Activated CD8-positive, alpha-beta T cell treated with anti-CD3 and anti-CD28 coated beads, Interleukin-2, amount 10 ng/mL, durations not matched to agents 7 days and 5 days (primary cell): ENCODE results near the gene GOLPH3L. TPM values are rescaled to one million over a fixed set of nuclear protein-coding genes. Genes with fewer than 3 reads are reported as not detected.
A peak's percentile ranks its signal among the peaks of the same experiment; 100 is the strongest.
"Not testable (repeated sequence)": the region's sequence is repeated elsewhere in the genome, so short reads cannot be mapped to it uniquely, and the experiment has no call there.

Experiments
- ATAC-seq: fragments of 150-1000 bp; cut with Tn5 transposase; one replicate; pipeline ENCODE4 v1.10.0; 2021; ENCODE audit warnings: moderate library complexity
- CTCF ChIA-PET: fragments of 350-600 bp; sonication (Branson Sonifier 250); formaldehyde crosslinking; loops from one replicate; lab custom pipeline; 2021; ENCODE audit warnings: antibody characterized with exemption; lab: Charles Lee
- POLR2A ChIA-PET: fragments of 350-600 bp; sonication (Branson Sonifier 250); formaldehyde crosslinking; loops from one replicate; lab custom pipeline; 2021; ENCODE audit warnings: antibody characterized with exemption; lab: Charles Lee
- DNase-seq: peaks from one replicate; pipeline ENCODE4 v3.0.0-alpha.2; 2020
- H3K27ac Mint-ChIP-seq: one replicate; pipeline ENCODE4 v1.8.0; 2021; ENCODE audit warnings: mild to moderate bottlenecking, mixed read lengths
- H3K27me3 Mint-ChIP-seq: one replicate; pipeline ENCODE4 v1.8.0; 2021; ENCODE audit warnings: low read depth, mixed read lengths
- H3K36me3 Mint-ChIP-seq: one replicate; pipeline ENCODE4 v1.8.0; 2021; ENCODE audit warnings: low read depth, mixed read lengths
- H3K4me1 Mint-ChIP-seq: one replicate; pipeline ENCODE4 v1.8.0; 2021; ENCODE audit warnings: low read depth, mixed read lengths
- H3K4me3 Mint-ChIP-seq: one replicate; pipeline ENCODE4 v1.8.0; 2021; ENCODE audit warnings: mild to moderate bottlenecking, mixed read lengths
- H3K9me3 Mint-ChIP-seq: one replicate; pipeline ENCODE4 v1.8.0; 2022; ENCODE audit warnings: mixed read lengths; ENCODE audit not compliant: insufficient read depth
- total RNA-seq, 2 experiments: library from RNA; stranded (reverse); gene quantifications; one replicate each; pipeline ENCODE4 v1.2.3, GENCODE V29; 2021

GOLPH3L gene
- total RNA-seq, 2 experiments from 2014 or later: 19.4 to 21.2 TPM

- H3K4me1 Mint-ChIP-seq: peaks cover 61% of the 10 kb centered on the region
- POLR2A ChIA-PET: interaction anchor here (2.1 to 15.3 kb wide), 3 partner anchors 16 to 50 kb away, joined by 6 to 224 read pairs (median 169); partner anchors contain the start of genes ENSA and MCL1
- CTCF ChIA-PET: interaction anchor here (0.8 to 17.7 kb wide), 5 partner anchors 9 to 53 kb away, joined by 3 to 386 read pairs (median 5); partner anchors contain the start of gene MCL1
- ATAC-seq (peak; percentile 38), DNase-seq (peak; percentile 54)
- H3K9me3 Mint-ChIP-seq: no peaks in the 10 kb centered on the region
- peaks cover 49% of the 10 kb centered on the region for H3K36me3 Mint-ChIP-seq
- peak overlapping the region; percentile 30 for H3K4me3 Mint-ChIP-seq
- H3K27me3 Mint-ChIP-seq: no peaks in the 10 kb centered on the region
- peak overlapping the region; percentile 83 for H3K27ac Mint-ChIP-seq
These were observed 83.7 kb downstream of the GOLPH3L start for GRCh38 chr1:150613061-150613920.

DNA sequence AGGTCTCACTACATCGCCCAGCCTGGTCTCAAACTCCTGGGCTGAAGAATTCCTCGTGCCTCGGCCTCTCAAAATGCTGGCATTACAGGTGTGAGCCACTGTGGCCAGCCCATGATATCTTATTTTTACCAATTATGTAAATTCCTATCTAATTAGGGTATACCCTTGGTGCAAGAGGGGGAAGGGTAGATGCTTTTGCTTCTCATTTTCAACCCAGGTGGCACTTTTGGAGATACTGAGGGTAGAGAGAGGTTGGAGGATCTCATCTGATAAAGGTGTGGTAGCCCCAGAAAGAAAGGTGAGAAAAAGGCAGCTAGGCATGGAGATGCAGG is 85.0 kb downstream of the GOLPH3L start:
- Mint-ChIP-seq H3K36me3 (peaks cover 43% of the 10 kb centered on the region), H3K4me1 (peaks cover 59% of the 10 kb centered on the region), H3K4me3 (peak overlapping the region; percentile 26), H3K27ac (peak overlapping the region; percentile 83), H3K9me3 (no peaks in the 10 kb centered on the region), H3K27me3 (no peaks in the 10 kb centered on the region)
- ATAC-seq (no peak), DNase-seq (no peak)
- CTCF ChIA-PET: interaction anchor here (1.3 to 1.7 kb wide), 3 partner anchors 9 to 52 kb away, joined by 5 to 16 read pairs (median 7); no protein-coding TSS in a partner anchor
- POLR2A ChIA-PET: interaction anchor here (1.4 to 15.3 kb wide), 3 partner anchors 22 to 49 kb away, joined by 5 to 224 read pairs (median 169); partner anchors contain the start of gene MCL1

GRCh38 chr1:150610576-150610975 is 86.4 kb downstream of the GOLPH3L start:
- Mint-ChIP-seq H3K4me1 (peaks cover 45% of the 10 kb centered on the region), H3K4me3 (no peak overlapping the region)
- CTCF ChIA-PET: interaction anchor here (1.7 kb wide), 1 partner anchor 10 kb away, joined by 5 read pairs; no protein-coding TSS in a partner anchor

GRCh38 chr1:150609732-150610131 is 87.2 kb downstream of the GOLPH3L start:
- DNase-seq (no peak), ATAC-seq (no peak)
- Mint-ChIP-seq H3K36me3 (peaks cover 27% of the 10 kb centered on the region), H3K27ac (peak overlapping the region; percentile 32), H3K27me3 (no peaks in the 10 kb centered on the region), H3K4me1 (peaks cover 39% of the 10 kb centered on the region), H3K9me3 (no peaks in the 10 kb centered on the region), H3K4me3 (no peak overlapping the region)
- ChIA-PET POLR2A (interaction anchor here (0.6 to 15.3 kb wide), 3 partner anchors 17 to 46 kb away, joined by 3 to 169 read pairs (median 15); partner anchors contain the start of gene MCL1), CTCF (interaction anchor here (1.5 to 1.7 kb wide), 2 partner anchors 10 to 49 kb away, joined by 5 to 8 read pairs; no protein-coding TSS in a partner anchor)

More at GRCh38 chr1:150610576-150610975, 86.4 kb downstream of the GOLPH3L start:
- no peaks in the 10 kb centered on the region for H3K9me3 Mint-ChIP-seq
- no peak overlapping the region for H3K27ac Mint-ChIP-seq
- H3K36me3 Mint-ChIP-seq: peaks cover 33% of the 10 kb centered on the region
- DNase-seq: no peak
- no peaks in the 10 kb centered on the region for H3K27me3 Mint-ChIP-seq
- POLR2A ChIA-PET: interaction anchor here (2.6 to 15.3 kb wide), 2 partner anchors 31 to 47 kb away, joined by 15 to 169 read pairs; partner anchors contain the start of gene MCL1
- no peak for ATAC-seq

GRCh38 chr1:150606463-150607142 is 90.4 kb downstream of the GOLPH3L start:
- Mint-ChIP-seq H3K27ac (no peak overlapping the region), H3K4me1 (peaks cover 17% of the 10 kb centered on the region)
- CTCF ChIA-PET: interaction anchor here (0.6 to 1.6 kb wide), 2 partner anchors 15 to 47 kb away, joined by 3 to 11 read pairs; no protein-coding TSS in a partner anchor

GRCh38 chr1:150605451-150605731 is 91.6 kb downstream of the GOLPH3L start:
- POLR2A ChIA-PET, H3K36me3 Mint-ChIP-seq, DNase-seq, H3K9me3 Mint-ChIP-seq, H3K27me3 Mint-ChIP-seq, H3K4me1 Mint-ChIP-seq, H3K4me3 Mint-ChIP-seq, ATAC-seq, H3K27ac Mint-ChIP-seq: not testable (repeated sequence)
- CTCF ChIA-PET: interaction anchor here (1.5 kb wide), 1 partner anchor 16 kb away, joined by 4 read pairs; no protein-coding TSS in a partner anchor

More at GRCh38 chr1:150606463-150607142, 90.4 kb downstream of the GOLPH3L start:
- POLR2A ChIA-PET: interaction anchor here (1.1 to 1.2 kb wide), 3 partner anchors 9 to 46 kb away, joined by 3 to 4 read pairs (median 3); no protein-coding TSS in a partner anchor
- DNase-seq: no peak
- ATAC-seq: no peak
- H3K36me3 Mint-ChIP-seq: peaks cover 6% of the 10 kb centered on the region
- no peaks in the 10 kb centered on the region for H3K9me3 Mint-ChIP-seq
- no peak overlapping the region for H3K4me3 Mint-ChIP-seq
- no peaks in the 10 kb centered on the region for H3K27me3 Mint-ChIP-seq

DNA sequence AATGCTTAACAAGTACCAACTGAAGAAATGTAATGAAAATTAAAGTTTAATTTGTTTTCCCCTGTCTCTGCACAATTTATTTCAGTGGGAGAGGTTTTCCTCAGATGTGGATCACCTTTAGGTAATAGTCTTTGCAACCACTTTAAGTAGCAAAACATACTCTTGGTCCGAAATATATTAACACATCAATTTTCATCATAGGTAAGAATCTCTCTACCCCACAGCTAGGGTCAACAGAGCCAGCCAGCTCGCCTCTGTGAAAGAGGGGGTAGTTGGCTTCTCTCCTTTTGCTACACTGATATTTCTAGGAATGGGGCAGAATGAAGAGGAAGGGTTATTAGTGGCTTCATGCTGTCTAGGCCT is 92.7 kb downstream of the GOLPH3L start:
- POLR2A ChIA-PET: no interaction called here
- Mint-ChIP-seq H3K27ac (no peak overlapping the region), H3K4me1 (peaks cover 7% of the 10 kb centered on the region)

GRCh38 chr1:150603711-150604110 is 93.2 kb downstream of the GOLPH3L start:
- ChIA-PET CTCF (interaction anchor here (0.9 to 2.4 kb wide), 4 partner anchors 17 to 43 kb away, joined by 3 to 9 read pairs (median 4); no protein-coding TSS in a partner anchor), POLR2A (interaction anchor here (1.3 to 3.9 kb wide), 2 partner anchors 25 to 33 kb away, joined by 3 to 19 read pairs; partner anchors contain the start of gene MCL1)
- DNase-seq (no peak), ATAC-seq (no peak)
- Mint-ChIP-seq H3K36me3 (peaks cover 8% of the 10 kb centered on the region), H3K27me3 (no peaks in the 10 kb centered on the region), H3K9me3 (no peaks in the 10 kb centered on the region), H3K4me1 (peaks cover 7% of the 10 kb centered on the region), H3K4me3 (no peak overlapping the region), H3K27ac (no peak overlapping the region)

More for the DNA sequence above, 92.7 kb downstream of the GOLPH3L start:
- Mint-ChIP-seq H3K9me3 (no peaks in the 10 kb centered on the region), H3K36me3 (peaks cover 8% of the 10 kb centered on the region), H3K4me3 (no peak overlapping the region), H3K27me3 (no peaks in the 10 kb centered on the region)
- CTCF ChIA-PET: interaction anchor here (1.5 to 2.4 kb wide), 2 partner anchors 17 to 43 kb away, joined by 4 to 9 read pairs; no protein-coding TSS in a partner anchor
- ATAC-seq (no peak), DNase-seq (no peak)

- H3K27me3 Mint-ChIP-seq, ATAC-seq, H3K36me3 Mint-ChIP-seq, CTCF ChIA-PET, H3K9me3 Mint-ChIP-seq, H3K27ac Mint-ChIP-seq, DNase-seq, H3K4me1 Mint-ChIP-seq, H3K4me3 Mint-ChIP-seq: not testable (repeated sequence)
- POLR2A ChIA-PET: interaction anchor here (1.3 to 3.9 kb wide), 2 partner anchors 24 to 32 kb away, joined by 3 to 19 read pairs; partner anchors contain the start of gene MCL1
These were observed 94.6 kb downstream of the GOLPH3L start for GRCh38 chr1:150602372-150602771.

GRCh38 chr1:150601540-150601939 is 95.4 kb downstream of the GOLPH3L start:
- no peaks in the 10 kb centered on the region for H3K9me3 Mint-ChIP-seq
- ChIA-PET POLR2A (interaction anchor here (3.9 kb wide), 1 partner anchor 23 kb away, joined by 19 read pairs; the partner anchor contains the start of gene MCL1), CTCF (no interaction called here)
- H3K27ac Mint-ChIP-seq: no peak overlapping the region
- no peaks in the 10 kb centered on the region for H3K27me3 Mint-ChIP-seq
- no peak for ATAC-seq
- DNase-seq: no peak
- peaks cover 7% of the 10 kb centered on the region for H3K4me1 Mint-ChIP-seq
- H3K36me3 Mint-ChIP-seq: peaks cover 8% of the 10 kb centered on the region
- H3K4me3 Mint-ChIP-seq: no peak overlapping the region

- DNase-seq, H3K27me3 Mint-ChIP-seq, H3K27ac Mint-ChIP-seq, POLR2A ChIA-PET, H3K9me3 Mint-ChIP-seq, H3K4me1 Mint-ChIP-seq, H3K4me3 Mint-ChIP-seq, H3K36me3 Mint-ChIP-seq, ATAC-seq: not testable (repeated sequence)
- CTCF ChIA-PET: interaction anchor here (1.7 to 2.2 kb wide), 2 partner anchors 31 to 39 kb away, joined by 3 to 7 read pairs; partner anchors contain the start of gene ENSA
These were observed 98.6 kb downstream of the GOLPH3L start for GRCh38 chr1:150598346-150598745.
